Measurements from ENCODE around the gene PSME3.
A peak's percentile ranks its signal among the peaks of the same experiment; 100 is the strongest.

PSME3 gene

GRCh38 chr17:42893359-42893758, 60.2 kb downstream of the PSME3 start:
- Histone ChIP-seq H3K4me1 (peaks cover 0 to 53% (median 44%) of the 10 kb centered on the region in 4 donors), H3K36me3 (no peaks in the 10 kb centered on the region), H3K27me3 (no peaks in the 10 kb centered on the region), H3K27ac (peak overlapping the region; percentile 81 to 83), H3K9me3 (no peaks in the 10 kb centered on the region), H3K4me3 (no peak overlapping the region)
- intact Hi-C loops (cut with DNase I; ENCODE audit: low total_unique reads) = no loop called here
- DNase-seq = no peak
- TF ChIP-seq, protein P1, sequence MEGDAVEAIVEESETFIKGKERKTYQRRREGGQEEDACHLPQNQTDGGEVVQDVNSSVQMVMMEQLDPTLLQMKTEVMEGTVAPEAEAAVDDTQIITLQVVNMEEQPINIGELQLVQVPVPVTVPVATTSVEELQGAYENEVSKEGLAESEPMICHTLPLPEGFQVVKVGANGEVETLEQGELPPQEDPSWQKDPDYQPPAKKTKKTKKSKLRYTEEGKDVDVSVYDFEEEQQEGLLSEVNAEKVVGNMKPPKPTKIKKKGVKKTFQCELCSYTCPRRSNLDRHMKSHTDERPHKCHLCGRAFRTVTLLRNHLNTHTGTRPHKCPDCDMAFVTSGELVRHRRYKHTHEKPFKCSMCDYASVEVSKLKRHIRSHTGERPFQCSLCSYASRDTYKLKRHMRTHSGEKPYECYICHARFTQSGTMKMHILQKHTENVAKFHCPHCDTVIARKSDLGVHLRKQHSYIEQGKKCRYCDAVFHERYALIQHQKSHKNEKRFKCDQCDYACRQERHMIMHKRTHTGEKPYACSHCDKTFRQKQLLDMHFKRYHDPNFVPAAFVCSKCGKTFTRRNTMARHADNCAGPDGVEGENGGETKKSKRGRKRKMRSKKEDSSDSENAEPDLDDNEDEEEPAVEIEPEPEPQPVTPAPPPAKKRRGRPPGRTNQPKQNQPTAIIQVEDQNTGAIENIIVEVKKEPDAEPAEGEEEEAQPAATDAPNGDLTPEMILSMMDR (IDR thresholded peaks at IDR 0.05) = no peak

Measured in tibial artery (tissue), 4 donors.